Esophagus squamous epithelium (tissue), 5 donors: ENCODE data around the gene CNPY1. TPM values are rescaled to one million over a fixed set of nuclear protein-coding genes. Genes with fewer than 3 reads are reported as not detected.
A peak's percentile ranks its signal among the peaks of the same experiment; 100 is the strongest.

Experiments
- DNase-seq: peaks from one replicate; lab custom pipeline; 2025; lab: John Stamatoyannopoulos, UW
- H3K27ac ChIP-seq, 4 donors: fragments of 200-600 bp; sonication (generic); one replicate each; pipeline ENCODE4 v1.5.1; 2016 to 2019; ENCODE audit warnings: mild to moderate bottlenecking in 1 of 4
- H3K27me3 ChIP-seq, 4 donors: fragments of 200-600 bp; sonication (generic); 1 replicate in 3 of 4; 2 replicates in 1 of 4; pipeline versions ENCODE4 v1.5.1 to v1.6.0; 2017 to 2021; ENCODE audit warnings: antibody characterized with exemption in 1 of 4
- H3K36me3 ChIP-seq, 3 donors: fragments of 200-600 bp; sonication (generic); one replicate each; pipeline ENCODE4 v1.5.1; 2016 to 2019
- H3K4me1 ChIP-seq, 3 donors: fragments of 200-600 bp; sonication (generic); one replicate each; pipeline ENCODE4 v1.5.1; 2017 to 2019
- H3K4me3 ChIP-seq, 4 donors: fragments of 200-600 bp; sonication (generic); 1 replicate in 3 of 4; 2 replicates in 1 of 4; pipeline ENCODE4 v1.5.1; 2016 to 2019; ENCODE audit warnings: mild to moderate bottlenecking in 2 of 4, moderate library complexity in 1 of 4
- H3K9me3 ChIP-seq, 3 donors: fragments of 200-600 bp; sonication (generic); one replicate each; pipeline ENCODE4 v1.5.1; 2016 to 2019
- POLR2A ChIP-seq, 4 donors: fragments of 450-650 bp; IDR thresholded peaks; one replicate each; pipeline ENCODE4 v1.6.1; 2017; ENCODE audit warnings: antibody characterized with exemption in 4 of 4, mild to moderate bottlenecking in 4 of 4, moderate library complexity in 3 of 4
- WGBS, 2 donors: methylation state at CpG; one replicate each; pipeline ENCODE4 v1.1.5; 2018; 5-methylcytosine and 5-hydroxymethylcytosine counted together
- intact Hi-C: fragments of 100-400 bp; cut with DNase I; formaldehyde crosslinking; loops from one replicate; pipeline ENCODE4 v1.15.0; 2022
- total RNA-seq, 4 donors: library from RNA; depleted of rRNA; stranded (reverse); fragments of >200 nt; gene quantifications; one replicate each; pipeline ENCODE4 v1.1.0, GENCODE V29; 2016
- TF ChIP-seq, protein P1 (sequence below), 6 experiments: fragments of 450-650 bp in 4 of 6; fragments of 200-600 bp in 2 of 6; sonication (generic) in 2 of 6; IDR thresholded peaks; one replicate each; pipeline ENCODE4 v1.5.1; 2016 to 2019; ENCODE audit warnings: antibody characterized with exemption in 6 of 6, mild to moderate bottlenecking in 4 of 6, moderate library complexity in 4 of 6
- donor health status: DM: yes; HTN: yes; CAD: no.

Gene CNPY1
- total RNA-seq, 4 donors from 2014 or later, result not detected

DNA sequence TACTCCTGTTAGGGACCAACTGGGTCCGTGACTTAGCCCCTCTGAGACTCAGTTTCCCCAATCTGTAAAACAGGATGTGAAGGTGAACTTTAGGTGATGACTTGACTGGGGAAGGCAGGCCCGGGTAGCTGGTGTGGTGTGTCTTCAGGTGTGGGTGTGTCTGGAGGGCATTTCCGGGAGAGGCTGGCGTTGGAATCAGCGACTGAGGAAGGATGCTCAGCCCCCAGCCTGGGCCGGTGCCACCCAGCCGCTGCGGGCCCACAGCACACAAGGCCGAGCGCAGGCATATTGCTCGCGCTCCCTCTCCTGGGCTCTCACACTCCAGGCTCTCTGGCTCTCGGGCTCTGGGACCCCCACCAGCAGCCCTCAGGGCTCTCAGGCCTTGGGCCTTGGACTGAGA lies 31.7 kb upstream of the CNPY1 start:
- DNase-seq, result no peak
- intact Hi-C loops, result no loop called here
- Histone ChIP-seq H3K27me3 (peaks cover 0 to 55% (median 0%) of the 10 kb centered on the region in 4 donors), H3K27ac (no peak overlapping the region), H3K9me3 (no peaks in the 10 kb centered on the region), H3K36me3 (no peaks in the 10 kb centered on the region), H3K4me1 (peaks cover 0 to 5% (median 0%) of the 10 kb centered on the region in 3 donors), H3K4me3 (no peak overlapping the region)
- WGBS, 2 donors, result 77 to 83% methylated on average over 4 to 7 of the region's 13 CpGs
- TF ChIP-seq, protein P1, sequence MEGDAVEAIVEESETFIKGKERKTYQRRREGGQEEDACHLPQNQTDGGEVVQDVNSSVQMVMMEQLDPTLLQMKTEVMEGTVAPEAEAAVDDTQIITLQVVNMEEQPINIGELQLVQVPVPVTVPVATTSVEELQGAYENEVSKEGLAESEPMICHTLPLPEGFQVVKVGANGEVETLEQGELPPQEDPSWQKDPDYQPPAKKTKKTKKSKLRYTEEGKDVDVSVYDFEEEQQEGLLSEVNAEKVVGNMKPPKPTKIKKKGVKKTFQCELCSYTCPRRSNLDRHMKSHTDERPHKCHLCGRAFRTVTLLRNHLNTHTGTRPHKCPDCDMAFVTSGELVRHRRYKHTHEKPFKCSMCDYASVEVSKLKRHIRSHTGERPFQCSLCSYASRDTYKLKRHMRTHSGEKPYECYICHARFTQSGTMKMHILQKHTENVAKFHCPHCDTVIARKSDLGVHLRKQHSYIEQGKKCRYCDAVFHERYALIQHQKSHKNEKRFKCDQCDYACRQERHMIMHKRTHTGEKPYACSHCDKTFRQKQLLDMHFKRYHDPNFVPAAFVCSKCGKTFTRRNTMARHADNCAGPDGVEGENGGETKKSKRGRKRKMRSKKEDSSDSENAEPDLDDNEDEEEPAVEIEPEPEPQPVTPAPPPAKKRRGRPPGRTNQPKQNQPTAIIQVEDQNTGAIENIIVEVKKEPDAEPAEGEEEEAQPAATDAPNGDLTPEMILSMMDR (IDR thresholded peaks at IDR 0.05), result no peak
- TF ChIP-seq POLR2A (IDR thresholded peaks at IDR 0.05), result no peak

DNA sequence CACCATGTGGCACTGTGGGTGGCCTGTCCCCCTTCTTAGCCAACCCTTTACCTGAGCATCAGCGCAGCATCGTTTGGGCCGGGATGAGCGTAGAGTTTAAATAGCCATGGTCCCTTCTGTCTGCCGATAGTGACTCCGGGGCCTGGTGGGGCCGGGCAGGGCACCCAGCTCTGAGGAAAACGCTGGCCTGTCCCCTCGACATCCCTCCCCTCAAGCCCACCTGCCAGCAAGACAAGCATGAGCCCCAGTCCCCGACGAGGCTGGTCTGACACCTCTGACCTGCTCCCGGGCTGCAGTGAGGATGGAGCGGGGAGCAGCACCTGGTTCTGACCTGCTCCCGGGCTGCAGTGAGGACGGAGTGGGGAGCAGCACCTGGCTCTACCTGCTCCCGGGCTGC lies 31.1 kb upstream of the CNPY1 start:
- Histone ChIP-seq H3K4me3 (no peak overlapping the region), H3K27me3 (peaks cover 0 to 56% (median 0%) of the 10 kb centered on the region in 4 donors), H3K9me3 (no peaks in the 10 kb centered on the region), H3K36me3 (no peaks in the 10 kb centered on the region), H3K4me1 (peaks cover 0 to 5% (median 0%) of the 10 kb centered on the region in 3 donors), H3K27ac (no peak overlapping the region)
- intact Hi-C loops, result no loop called here
- TF ChIP-seq, protein P1 (IDR thresholded peaks at IDR 0.05), result no peak
- TF ChIP-seq POLR2A (IDR thresholded peaks at IDR 0.05), result no peak
- no peak for DNase-seq
- 67 to 88% methylated on average over 2 to 11 of the region's 16 CpGs for WGBS, 2 donors

DNA sequence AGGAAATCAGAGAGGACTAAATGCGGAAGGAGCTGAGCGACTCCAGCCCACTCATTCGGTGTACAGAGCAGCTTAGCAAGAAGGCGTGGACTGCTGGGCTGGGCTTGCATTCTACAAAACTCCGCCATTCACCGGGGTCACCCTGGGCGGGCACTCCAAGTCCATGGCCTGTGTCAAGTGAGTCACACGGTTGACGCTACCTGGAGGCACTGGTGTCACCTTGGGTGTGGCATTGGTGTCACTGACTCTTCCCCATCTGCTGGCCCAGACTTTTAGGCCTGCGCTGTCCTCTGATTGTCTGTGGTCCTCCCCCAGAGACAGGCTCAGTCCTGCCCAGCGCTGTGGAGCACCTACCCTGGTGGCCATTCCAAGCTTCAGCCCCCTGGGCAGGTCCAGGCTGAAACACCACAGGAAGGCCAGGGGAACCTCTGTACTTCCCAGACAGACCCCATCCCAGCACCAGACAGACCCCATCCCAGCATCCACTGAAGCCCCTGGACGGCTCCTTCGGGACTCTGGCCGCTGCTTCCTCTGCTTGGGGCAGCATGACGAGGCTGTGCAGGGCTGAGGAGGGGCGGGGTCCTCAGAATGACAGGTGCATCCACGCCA lies 30.6 kb upstream of the CNPY1 start:
- DNase-seq, result no peak
- 57 to 75% methylated on average over 12 to 17 of the region's 17 CpGs for WGBS, 2 donors
- peak overlapping the region in 3 of 4 donors; percentile 2 to 21 (median 13) for H3K4me3 ChIP-seq

DNA sequence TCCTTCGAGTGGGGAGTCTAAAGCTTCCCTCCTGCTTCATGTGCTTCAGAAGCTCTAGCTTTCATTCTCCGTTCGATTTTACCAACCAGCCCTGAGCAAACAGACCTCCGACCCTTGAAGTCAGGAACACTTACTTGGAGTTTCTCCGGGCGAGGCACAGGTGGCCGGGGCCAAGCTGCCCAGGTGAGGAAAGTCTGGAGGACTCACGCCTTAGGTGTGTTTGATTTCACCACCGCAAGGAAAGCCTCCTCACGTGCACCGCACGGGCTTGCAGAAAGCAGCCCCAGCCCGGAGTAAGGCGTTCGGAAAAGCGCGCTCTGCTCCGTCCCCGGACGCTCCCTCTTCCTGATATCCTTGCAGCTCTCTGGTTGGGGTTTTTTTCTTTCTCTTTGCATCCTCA lies 30.1 kb upstream of the CNPY1 start:
- intact Hi-C loops, result no loop called here
- no peak for DNase-seq
- H3K27me3 ChIP-seq, result peaks cover 0 to 59% (median 0%) of the 10 kb centered on the region in 4 donors
- peaks cover 0 to 5% (median 0%) of the 10 kb centered on the region in 3 donors for H3K4me1 ChIP-seq
- H3K4me3 ChIP-seq, result peak overlapping the region in 3 of 4 donors; percentile 2 to 21 (median 13)
- H3K36me3 ChIP-seq, result no peaks in the 10 kb centered on the region
- WGBS, 2 donors, result 51 to 59% methylated on average over 12 to 20 of the region's 20 CpGs
- H3K9me3 ChIP-seq, result no peaks in the 10 kb centered on the region
- H3K27ac ChIP-seq, result peak overlapping the region in 1 of 4 donors; percentile 40
- no peak for TF ChIP-seq POLR2A (IDR thresholded peaks at IDR 0.05)
- TF ChIP-seq, protein P1 (IDR thresholded peaks at IDR 0.05), result no peak

More for the DNA sequence above, 30.6 kb upstream of the CNPY1 start:
- intact Hi-C loops, result no loop called here
- no peak for TF ChIP-seq POLR2A (IDR thresholded peaks at IDR 0.05)
- TF ChIP-seq, protein P1 (IDR thresholded peaks at IDR 0.05), result no peak
- Histone ChIP-seq H3K9me3 (no peaks in the 10 kb centered on the region), H3K4me1 (peaks cover 0 to 5% (median 0%) of the 10 kb centered on the region in 3 donors), H3K27me3 (peaks cover 0 to 59% (median 0%) of the 10 kb centered on the region in 4 donors), H3K27ac (peak overlapping the region in 1 of 4 donors; percentile 40), H3K36me3 (no peaks in the 10 kb centered on the region)

DNA sequence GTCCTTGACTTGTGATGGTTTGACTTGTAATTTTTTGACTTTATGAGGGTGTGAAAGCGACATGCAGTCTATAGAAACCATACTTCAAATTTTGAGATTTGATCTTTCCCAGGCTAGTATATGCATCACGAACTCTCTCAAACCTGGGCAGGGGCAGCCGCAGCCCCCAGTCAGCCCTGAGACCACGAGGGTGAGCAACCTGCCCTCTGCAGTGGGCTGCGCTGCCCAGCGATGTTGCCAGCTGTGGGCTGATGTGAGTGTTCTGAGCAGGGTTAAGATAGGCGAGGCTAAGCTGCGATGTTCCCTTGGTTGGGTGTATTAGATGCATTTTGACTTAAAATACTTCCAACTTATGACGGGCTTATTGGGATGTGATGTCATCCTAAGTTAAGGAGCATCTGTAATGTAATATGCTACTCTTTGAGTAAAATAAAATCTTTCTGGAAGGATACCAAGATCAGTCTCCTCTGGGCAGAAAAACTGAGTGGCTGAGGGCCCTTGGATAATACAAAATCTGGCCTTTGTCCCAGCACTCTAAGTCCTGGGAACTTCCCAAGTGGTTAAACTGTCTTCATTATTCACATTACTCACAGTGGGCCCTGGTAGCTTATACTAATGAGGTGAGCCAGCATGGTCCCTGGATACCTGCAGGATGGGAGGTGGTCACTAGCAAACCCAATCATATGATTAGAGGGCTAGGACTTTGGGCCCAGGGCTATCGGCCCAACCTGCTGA lies 28.4 kb upstream of the CNPY1 start:
- Histone ChIP-seq H3K4me1 (peaks cover 0 to 5% (median 0%) of the 10 kb centered on the region in 3 donors), H3K4me3 (no peak overlapping the region), H3K27me3 (peaks cover 0 to 60% (median 0%) of the 10 kb centered on the region in 4 donors), H3K9me3 (no peaks in the 10 kb centered on the region), H3K36me3 (no peaks in the 10 kb centered on the region), H3K27ac (no peak overlapping the region)
- WGBS, 2 donors, result 72 to 81% methylated on average over 5 to 10 of the region's 10 CpGs
- TF ChIP-seq, protein P1 (IDR thresholded peaks at IDR 0.05), result no peak
- TF ChIP-seq POLR2A (IDR thresholded peaks at IDR 0.05), result no peak
- no peak for DNase-seq
- intact Hi-C loops, result no loop called here
